Measurements from ENCODE around the gene CDH4.

Gene CDH4

DNA sequence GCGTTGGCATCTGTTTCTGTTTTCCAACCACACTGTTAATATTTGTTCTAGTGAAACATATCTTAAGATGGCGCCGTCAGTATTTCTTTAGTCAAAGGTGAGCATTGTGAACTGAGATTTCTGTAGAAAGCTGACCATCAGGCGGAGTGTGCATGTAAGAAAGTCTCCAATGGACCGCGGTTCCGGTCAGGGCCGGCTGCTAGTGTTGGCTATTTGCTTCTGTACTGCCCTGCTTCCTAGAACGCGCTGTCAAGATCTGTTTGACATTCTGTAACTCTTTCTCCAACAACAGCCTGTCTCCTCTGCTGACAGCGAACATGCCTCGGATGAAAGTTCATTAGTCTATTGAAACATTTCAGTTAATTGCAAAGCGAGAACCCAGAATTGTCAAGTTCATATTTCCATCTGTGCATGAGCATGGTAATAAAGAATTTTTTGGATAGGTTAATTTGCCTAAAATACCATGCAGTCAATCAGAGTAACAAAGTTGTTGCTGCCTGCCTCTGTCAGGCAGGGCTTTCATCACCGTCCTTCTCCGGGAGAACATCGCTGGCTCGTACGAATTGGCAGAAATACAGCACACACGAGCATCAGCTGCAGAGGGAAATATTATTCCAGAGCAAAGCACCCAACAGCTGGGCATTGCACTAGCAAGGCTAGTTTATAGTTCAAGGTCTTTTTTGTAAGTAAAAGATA, 369.1 kb downstream of the CDH4 start:
- TF ChIP-seq, protein P1, sequence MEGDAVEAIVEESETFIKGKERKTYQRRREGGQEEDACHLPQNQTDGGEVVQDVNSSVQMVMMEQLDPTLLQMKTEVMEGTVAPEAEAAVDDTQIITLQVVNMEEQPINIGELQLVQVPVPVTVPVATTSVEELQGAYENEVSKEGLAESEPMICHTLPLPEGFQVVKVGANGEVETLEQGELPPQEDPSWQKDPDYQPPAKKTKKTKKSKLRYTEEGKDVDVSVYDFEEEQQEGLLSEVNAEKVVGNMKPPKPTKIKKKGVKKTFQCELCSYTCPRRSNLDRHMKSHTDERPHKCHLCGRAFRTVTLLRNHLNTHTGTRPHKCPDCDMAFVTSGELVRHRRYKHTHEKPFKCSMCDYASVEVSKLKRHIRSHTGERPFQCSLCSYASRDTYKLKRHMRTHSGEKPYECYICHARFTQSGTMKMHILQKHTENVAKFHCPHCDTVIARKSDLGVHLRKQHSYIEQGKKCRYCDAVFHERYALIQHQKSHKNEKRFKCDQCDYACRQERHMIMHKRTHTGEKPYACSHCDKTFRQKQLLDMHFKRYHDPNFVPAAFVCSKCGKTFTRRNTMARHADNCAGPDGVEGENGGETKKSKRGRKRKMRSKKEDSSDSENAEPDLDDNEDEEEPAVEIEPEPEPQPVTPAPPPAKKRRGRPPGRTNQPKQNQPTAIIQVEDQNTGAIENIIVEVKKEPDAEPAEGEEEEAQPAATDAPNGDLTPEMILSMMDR (IDR thresholded peaks at IDR 0.05; ENCODE audit: borderline replicate concordance, extremely low read depth, low read length, poor library complexity, severe bottlenecking) = no peak
- no peak for TF ChIP-seq EZH2 (IDR thresholded peaks at IDR 0.05; ENCODE audit: borderline replicate concordance, low read depth, low read length, severe bottlenecking)
- H3K36me3 ChIP-seq (ENCODE audit: insufficient read depth, low read length) = no peaks in the 10 kb centered on the region
- H3K4me3 ChIP-seq (ENCODE audit: low read depth in 1 of 2, low read length in 2 of 2) = no peak overlapping the region
- H3K4me2 ChIP-seq (ENCODE audit: insufficient read depth, low read length) = no peak overlapping the region
- H3K27ac ChIP-seq (ENCODE audit: low read length) = no peak overlapping the region
- no peak overlapping the region for H3K9ac ChIP-seq (ENCODE audit: low read depth, low read length)
- H3K4me1 ChIP-seq (ENCODE audit: insufficient read depth, low read length) = no peaks in the 10 kb centered on the region
- no peak overlapping the region for H2AFZ ChIP-seq (ENCODE audit: low read depth, low read length)
- H3K9me3 ChIP-seq (ENCODE audit: insufficient read depth, low read length, severe bottlenecking) = no peaks in the 10 kb centered on the region
- H4K20me1 ChIP-seq (ENCODE audit: insufficient read depth, low read length) = peaks cover 6% of the 10 kb centered on the region
- no peak for DNase-seq
- peaks cover 21% of the 10 kb centered on the region for H3K27me3 ChIP-seq (ENCODE audit: insufficient read depth, low read length, poor library complexity)
- ATAC-seq (ENCODE audit: insufficient read depth, low read depth) = no peak
- H3K79me2 ChIP-seq (ENCODE audit: insufficient read depth, low read length) = no peaks in the 10 kb centered on the region

DNA sequence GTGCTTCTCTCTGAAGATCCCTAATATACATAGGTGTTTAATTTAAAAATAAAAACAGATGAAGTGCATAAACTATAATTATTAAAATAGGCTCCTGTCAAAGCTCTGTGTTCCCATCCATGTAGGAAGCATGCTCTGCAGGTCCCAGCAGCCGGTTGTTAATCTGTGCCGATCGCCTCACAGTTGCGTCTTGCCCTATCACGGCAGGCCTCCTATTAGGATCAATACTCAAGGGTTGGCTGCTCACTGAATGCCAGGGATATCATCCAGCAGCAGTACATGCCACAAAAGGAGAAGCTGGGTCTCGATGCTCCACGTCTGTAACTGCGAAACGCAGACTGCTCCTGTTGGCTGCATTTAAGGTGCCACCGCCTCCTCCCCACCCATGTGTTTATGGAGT, 369.8 kb downstream of the CDH4 start:
- Histone ChIP-seq H3K9me3 (ENCODE audit: insufficient read depth, low read length, severe bottlenecking) (no peaks in the 10 kb centered on the region), H3K36me3 (ENCODE audit: insufficient read depth, low read length) (no peaks in the 10 kb centered on the region), H3K4me1 (ENCODE audit: insufficient read depth, low read length) (no peaks in the 10 kb centered on the region), H3K9ac (ENCODE audit: low read depth, low read length) (no peak overlapping the region), H3K79me2 (ENCODE audit: insufficient read depth, low read length) (no peaks in the 10 kb centered on the region), H3K27me3 (ENCODE audit: insufficient read depth, low read length, poor library complexity) (peaks cover 26% of the 10 kb centered on the region), H4K20me1 (ENCODE audit: insufficient read depth, low read length) (peaks cover 6% of the 10 kb centered on the region), H3K27ac (ENCODE audit: low read length) (no peak overlapping the region), H3K4me2 (ENCODE audit: insufficient read depth, low read length) (no peak overlapping the region), H2AFZ (ENCODE audit: low read depth, low read length) (no peak overlapping the region), H3K4me3 (ENCODE audit: low read depth in 1 of 2, low read length in 2 of 2) (no peak overlapping the region)
- no peak for ATAC-seq (ENCODE audit: insufficient read depth, low read depth)
- TF ChIP-seq, protein P1 (IDR thresholded peaks at IDR 0.05; ENCODE audit: borderline replicate concordance, extremely low read depth, low read length, poor library complexity, severe bottlenecking) = no peak
- TF ChIP-seq EZH2 (IDR thresholded peaks at IDR 0.05; ENCODE audit: borderline replicate concordance, low read depth, low read length, severe bottlenecking) = no peak
- no peak for DNase-seq

DNA sequence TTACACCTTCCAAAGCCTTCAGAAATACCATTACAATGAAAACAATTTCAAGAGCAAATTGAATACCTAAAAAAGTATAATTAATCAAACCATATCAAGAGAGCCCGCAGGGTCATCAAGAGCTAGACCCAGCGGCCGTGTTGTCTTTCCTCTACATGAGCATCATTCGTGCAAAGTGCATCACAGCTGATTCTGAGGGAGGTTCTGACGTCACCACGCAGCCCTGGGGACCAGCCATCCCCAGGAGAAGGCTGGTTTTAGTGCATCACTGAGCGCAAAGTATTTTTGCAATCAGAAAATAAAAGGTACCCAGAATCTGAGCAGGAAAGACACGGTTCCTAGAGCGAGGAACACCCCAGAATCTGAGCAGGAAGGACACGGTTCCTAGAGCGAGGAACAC, 371.4 kb downstream of the CDH4 start:
- Histone ChIP-seq H3K9ac (ENCODE audit: low read depth, low read length) (no peak overlapping the region), H3K79me2 (ENCODE audit: insufficient read depth, low read length) (no peaks in the 10 kb centered on the region), H3K4me2 (ENCODE audit: insufficient read depth, low read length) (no peak overlapping the region), H3K36me3 (ENCODE audit: insufficient read depth, low read length) (no peaks in the 10 kb centered on the region), H2AFZ (ENCODE audit: low read depth, low read length) (no peak overlapping the region), H3K4me1 (ENCODE audit: insufficient read depth, low read length) (no peaks in the 10 kb centered on the region), H3K27me3 (ENCODE audit: insufficient read depth, low read length, poor library complexity) (peaks cover 29% of the 10 kb centered on the region), H3K27ac (ENCODE audit: low read length) (no peak overlapping the region), H4K20me1 (ENCODE audit: insufficient read depth, low read length) (peaks cover 6% of the 10 kb centered on the region), H3K4me3 (ENCODE audit: low read depth in 1 of 2, low read length in 2 of 2) (no peak overlapping the region), H3K9me3 (ENCODE audit: insufficient read depth, low read length, severe bottlenecking) (no peaks in the 10 kb centered on the region)
- ATAC-seq (ENCODE audit: insufficient read depth, low read depth) (no peak), DNase-seq (no peak)
- TF ChIP-seq, protein P1 (IDR thresholded peaks at IDR 0.05; ENCODE audit: borderline replicate concordance, extremely low read depth, low read length, poor library complexity, severe bottlenecking) = no peak
- TF ChIP-seq EZH2 (IDR thresholded peaks at IDR 0.05; ENCODE audit: borderline replicate concordance, low read depth, low read length, severe bottlenecking) = no peak
